ENCODE results near the gene KCNJ18. TPM values are rescaled to one million over a fixed set of nuclear protein-coding genes. Genes with fewer than 3 reads are reported as not detected.
"Not testable (repeated sequence)": the region's sequence is repeated elsewhere in the genome, so short reads cannot be mapped to it uniquely, and the experiment has no call there.

Gene KCNJ18
- total and polyA plus RNA-seq, 4 donors, result not detected

- H3K4me1 ChIP-seq (ENCODE audit: control insufficient read depth, insufficient read depth, low read length); DNase-seq (ENCODE audit: low read depth in 4 of 6, low spot score in 6 of 6); H3K9me3 ChIP-seq (ENCODE audit: control insufficient read depth, insufficient read depth, low read length); H3K27me3 ChIP-seq (ENCODE audit: control insufficient read depth, insufficient read depth, low read length); H3K36me3 ChIP-seq (ENCODE audit: control insufficient read depth, insufficient read depth, low read length); H3K4me3 ChIP-seq (ENCODE audit: low read depth, low read length); H3K27ac ChIP-seq (ENCODE audit: low read depth, low read length): not testable (repeated sequence)
- 68% methylated on average over 3 of the region's 8 CpGs for WGBS (ENCODE audit: insufficient coverage)
These were observed 28.2 kb downstream of the KCNJ18 start for GRCh38 chr17:21720566-21720965.

GRCh38 chr17:21722268-21722667 is 29.9 kb downstream of the KCNJ18 start:
- WGBS (ENCODE audit: insufficient coverage), result 71% methylated on average over 1 of the region's 7 CpGs
- H3K9me3 ChIP-seq (ENCODE audit: control insufficient read depth, insufficient read depth, low read length); H3K4me3 ChIP-seq (ENCODE audit: low read depth, low read length); H3K27ac ChIP-seq (ENCODE audit: low read depth, low read length); H3K27me3 ChIP-seq (ENCODE audit: control insufficient read depth, insufficient read depth, low read length); H3K36me3 ChIP-seq (ENCODE audit: control insufficient read depth, insufficient read depth, low read length); DNase-seq (ENCODE audit: low read depth in 4 of 6, low spot score in 6 of 6); H3K4me1 ChIP-seq (ENCODE audit: control insufficient read depth, insufficient read depth, low read length): not testable (repeated sequence)

- not testable (repeated sequence) for H3K9me3 ChIP-seq (ENCODE audit: control insufficient read depth, insufficient read depth, low read length); H3K27me3 ChIP-seq (ENCODE audit: control insufficient read depth, insufficient read depth, low read length); H3K36me3 ChIP-seq (ENCODE audit: control insufficient read depth, insufficient read depth, low read length); DNase-seq (ENCODE audit: low read depth in 4 of 6, low spot score in 6 of 6); H3K4me3 ChIP-seq (ENCODE audit: low read depth, low read length); H3K27ac ChIP-seq (ENCODE audit: low read depth, low read length); H3K4me1 ChIP-seq (ENCODE audit: control insufficient read depth, insufficient read depth, low read length)
- WGBS (ENCODE audit: insufficient coverage), result no CpG with 5 or more reads among the region's 6 CpGs
These were observed 32.1 kb downstream of the KCNJ18 start for GRCh38 chr17:21724216-21725006.

- H3K27ac ChIP-seq (ENCODE audit: low read depth, low read length); H3K9me3 ChIP-seq (ENCODE audit: control insufficient read depth, insufficient read depth, low read length); H3K27me3 ChIP-seq (ENCODE audit: control insufficient read depth, insufficient read depth, low read length); H3K4me1 ChIP-seq (ENCODE audit: control insufficient read depth, insufficient read depth, low read length); DNase-seq (ENCODE audit: low read depth in 4 of 6, low spot score in 6 of 6); H3K4me3 ChIP-seq (ENCODE audit: low read depth, low read length); H3K36me3 ChIP-seq (ENCODE audit: control insufficient read depth, insufficient read depth, low read length): not testable (repeated sequence)
- 54% methylated on average over 4 of the region's 5 CpGs for WGBS (ENCODE audit: insufficient coverage)
These were observed 38.8 kb downstream of the KCNJ18 start for GRCh38 chr17:21731076-21731475.

GRCh38 chr17:21733931-21734330 is 41.6 kb downstream of the KCNJ18 start:
- H3K36me3 ChIP-seq (ENCODE audit: control insufficient read depth, insufficient read depth, low read length); H3K27me3 ChIP-seq (ENCODE audit: control insufficient read depth, insufficient read depth, low read length); H3K9me3 ChIP-seq (ENCODE audit: control insufficient read depth, insufficient read depth, low read length); H3K4me1 ChIP-seq (ENCODE audit: control insufficient read depth, insufficient read depth, low read length); H3K27ac ChIP-seq (ENCODE audit: low read depth, low read length); H3K4me3 ChIP-seq (ENCODE audit: low read depth, low read length); DNase-seq (ENCODE audit: low read depth in 4 of 6, low spot score in 6 of 6): not testable (repeated sequence)
- 60% methylated on average over 1 of the region's 3 CpGs for WGBS (ENCODE audit: insufficient coverage)

GRCh38 chr17:21735814-21736213 is 43.5 kb downstream of the KCNJ18 start:
- not testable (repeated sequence) for H3K4me1 ChIP-seq (ENCODE audit: control insufficient read depth, insufficient read depth, low read length); H3K27me3 ChIP-seq (ENCODE audit: control insufficient read depth, insufficient read depth, low read length); H3K4me3 ChIP-seq (ENCODE audit: low read depth, low read length); H3K27ac ChIP-seq (ENCODE audit: low read depth, low read length); H3K36me3 ChIP-seq (ENCODE audit: control insufficient read depth, insufficient read depth, low read length); DNase-seq (ENCODE audit: low read depth in 4 of 6, low spot score in 6 of 6); H3K9me3 ChIP-seq (ENCODE audit: control insufficient read depth, insufficient read depth, low read length)
- no CpG with 5 or more reads among the region's 4 CpGs for WGBS (ENCODE audit: insufficient coverage)

GRCh38 chr17:21737015-21737580 is 44.8 kb downstream of the KCNJ18 start:
- H3K4me3 ChIP-seq (ENCODE audit: low read depth, low read length); H3K4me1 ChIP-seq (ENCODE audit: control insufficient read depth, insufficient read depth, low read length); H3K9me3 ChIP-seq (ENCODE audit: control insufficient read depth, insufficient read depth, low read length); H3K27ac ChIP-seq (ENCODE audit: low read depth, low read length); DNase-seq (ENCODE audit: low read depth in 4 of 6, low spot score in 6 of 6); H3K27me3 ChIP-seq (ENCODE audit: control insufficient read depth, insufficient read depth, low read length); H3K36me3 ChIP-seq (ENCODE audit: control insufficient read depth, insufficient read depth, low read length): not testable (repeated sequence)
- 72% methylated on average over 4 of the region's 23 CpGs for WGBS (ENCODE audit: insufficient coverage)

- no CpG with 5 or more reads among the region's 4 CpGs for WGBS (ENCODE audit: insufficient coverage)
- H3K9me3 ChIP-seq (ENCODE audit: control insufficient read depth, insufficient read depth, low read length), result not testable (repeated sequence)
These were observed 45.9 kb downstream of the KCNJ18 start for GRCh38 chr17:21738241-21738640.

GRCh38 chr17:21738877-21739474 is 46.7 kb downstream of the KCNJ18 start:
- H3K27me3 ChIP-seq (ENCODE audit: control insufficient read depth, insufficient read depth, low read length), result not testable (repeated sequence)
- no CpG with 5 or more reads among the region's 8 CpGs for WGBS (ENCODE audit: insufficient coverage)

More at GRCh38 chr17:21738241-21738640, 45.9 kb downstream of the KCNJ18 start:
- not testable (repeated sequence) for H3K27ac ChIP-seq (ENCODE audit: low read depth, low read length); H3K36me3 ChIP-seq (ENCODE audit: control insufficient read depth, insufficient read depth, low read length); DNase-seq (ENCODE audit: low read depth in 4 of 6, low spot score in 6 of 6); H3K4me3 ChIP-seq (ENCODE audit: low read depth, low read length); H3K4me1 ChIP-seq (ENCODE audit: control insufficient read depth, insufficient read depth, low read length); H3K27me3 ChIP-seq (ENCODE audit: control insufficient read depth, insufficient read depth, low read length)

GRCh38 chr17:21739485-21739884 is 47.2 kb downstream of the KCNJ18 start:
- not testable (repeated sequence) for H3K9me3 ChIP-seq (ENCODE audit: control insufficient read depth, insufficient read depth, low read length); H3K27ac ChIP-seq (ENCODE audit: low read depth, low read length); DNase-seq (ENCODE audit: low read depth in 4 of 6, low spot score in 6 of 6); H3K4me3 ChIP-seq (ENCODE audit: low read depth, low read length); H3K27me3 ChIP-seq (ENCODE audit: control insufficient read depth, insufficient read depth, low read length); H3K4me1 ChIP-seq (ENCODE audit: control insufficient read depth, insufficient read depth, low read length); H3K36me3 ChIP-seq (ENCODE audit: control insufficient read depth, insufficient read depth, low read length)
- WGBS (ENCODE audit: insufficient coverage), result no CpG with 5 or more reads among the region's 7 CpGs

More at GRCh38 chr17:21738877-21739474, 46.7 kb downstream of the KCNJ18 start:
- H3K27ac ChIP-seq (ENCODE audit: low read depth, low read length); H3K4me1 ChIP-seq (ENCODE audit: control insufficient read depth, insufficient read depth, low read length); H3K36me3 ChIP-seq (ENCODE audit: control insufficient read depth, insufficient read depth, low read length); H3K9me3 ChIP-seq (ENCODE audit: control insufficient read depth, insufficient read depth, low read length); H3K4me3 ChIP-seq (ENCODE audit: low read depth, low read length); DNase-seq (ENCODE audit: low read depth in 4 of 6, low spot score in 6 of 6): not testable (repeated sequence)
